ENCODE data around the gene SHLD1.

Gene SHLD1

GRCh38 chr20:5844063-5844681, 94.0 kb downstream of the SHLD1 start:
- H3K4me3 ChIP-seq (ENCODE audit: low read depth, low read length): no peak overlapping the region

DNA sequence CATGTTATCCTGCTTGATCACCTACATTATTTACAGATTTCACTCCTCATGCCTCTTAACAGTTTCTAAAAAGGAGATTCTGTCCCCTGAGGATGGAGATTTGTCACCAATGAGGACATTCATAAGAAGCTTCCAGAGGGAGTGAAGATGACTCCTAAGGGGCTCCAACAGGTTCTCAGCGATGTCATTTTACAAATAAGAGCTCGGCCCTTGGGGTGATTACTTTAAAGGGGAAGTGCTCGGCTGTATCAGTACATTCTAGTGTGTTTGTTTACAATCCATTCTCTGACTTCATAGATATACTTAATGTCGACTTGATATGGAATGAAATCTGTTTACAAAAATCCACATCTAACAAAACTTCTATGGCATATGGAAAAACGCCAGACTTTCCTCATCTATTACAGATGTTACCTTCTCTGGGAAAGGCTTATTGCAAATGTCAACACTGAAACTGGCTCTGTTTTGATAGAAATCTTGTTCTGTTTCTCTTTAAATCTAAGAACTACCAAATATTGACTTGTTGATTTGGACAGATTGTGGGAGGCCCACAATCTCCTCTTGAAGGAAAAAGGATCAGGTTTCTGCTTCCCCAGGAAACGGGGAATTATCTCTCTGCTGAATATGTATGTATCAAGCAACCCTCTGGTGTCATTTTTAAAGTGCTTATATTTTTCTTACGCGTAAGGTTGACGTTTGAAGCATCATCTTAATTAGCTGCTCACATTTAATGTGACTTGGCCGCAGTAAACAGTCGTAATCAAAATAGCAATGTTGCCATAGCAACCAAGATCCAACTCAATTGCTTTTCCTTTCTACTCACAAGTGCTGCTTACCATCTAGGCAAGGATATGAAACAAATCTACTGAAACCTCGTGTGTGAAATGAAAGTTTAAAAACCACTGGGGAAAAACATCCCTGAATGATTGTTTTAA, 95.7 kb downstream of the SHLD1 start:
- H3K4me3 ChIP-seq (ENCODE audit: low read depth, low read length): no peak overlapping the region

- H3K4me3 ChIP-seq (ENCODE audit: low read depth, low read length): no peak overlapping the region
These were observed 98.7 kb downstream of the SHLD1 start for GRCh38 chr20:5848711-5849505.

- no peak overlapping the region for H3K4me3 ChIP-seq (ENCODE audit: low read depth, low read length)
These were observed 105.7 kb downstream of the SHLD1 start for GRCh38 chr20:5855939-5856338.

DNA sequence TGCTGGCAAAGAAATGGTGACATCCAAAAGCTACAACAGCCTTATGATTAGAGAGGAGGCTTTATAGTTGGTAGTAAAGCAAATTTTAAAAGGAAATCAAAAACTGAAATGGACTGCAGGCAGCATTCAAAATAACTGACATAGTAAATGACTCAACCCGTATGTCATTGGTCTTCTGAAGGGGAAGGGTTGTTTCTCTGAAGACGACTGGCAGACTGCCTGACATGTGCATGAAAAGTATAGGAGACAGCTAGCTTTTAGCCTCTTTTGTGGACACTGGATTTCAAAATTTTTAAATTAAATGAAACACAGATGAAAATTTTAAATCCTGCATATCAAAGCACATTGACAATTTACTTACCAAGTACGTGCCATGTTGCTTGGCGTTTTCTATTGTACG, 109.4 kb downstream of the SHLD1 start:
- H3K4me3 ChIP-seq (ENCODE audit: low read depth, low read length): no peak overlapping the region

DNA sequence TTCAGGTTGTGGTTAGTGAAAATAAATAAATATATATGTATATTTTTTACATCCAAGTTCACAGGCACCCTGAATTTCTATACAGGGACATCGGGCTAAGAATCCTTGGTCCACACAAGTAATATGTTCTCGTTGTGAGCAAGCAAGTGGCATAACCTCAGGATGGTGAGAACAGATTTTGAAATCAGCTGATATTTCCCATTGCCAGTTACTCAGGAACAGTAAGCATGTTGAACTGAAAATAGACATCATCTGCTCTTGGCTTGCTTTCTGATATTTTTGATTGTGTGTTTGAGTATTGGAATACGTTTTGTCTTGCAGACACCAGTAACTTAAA, 112.5 kb downstream of the SHLD1 start:
- no peak overlapping the region for H3K4me3 ChIP-seq (ENCODE audit: low read depth, low read length)

DNA sequence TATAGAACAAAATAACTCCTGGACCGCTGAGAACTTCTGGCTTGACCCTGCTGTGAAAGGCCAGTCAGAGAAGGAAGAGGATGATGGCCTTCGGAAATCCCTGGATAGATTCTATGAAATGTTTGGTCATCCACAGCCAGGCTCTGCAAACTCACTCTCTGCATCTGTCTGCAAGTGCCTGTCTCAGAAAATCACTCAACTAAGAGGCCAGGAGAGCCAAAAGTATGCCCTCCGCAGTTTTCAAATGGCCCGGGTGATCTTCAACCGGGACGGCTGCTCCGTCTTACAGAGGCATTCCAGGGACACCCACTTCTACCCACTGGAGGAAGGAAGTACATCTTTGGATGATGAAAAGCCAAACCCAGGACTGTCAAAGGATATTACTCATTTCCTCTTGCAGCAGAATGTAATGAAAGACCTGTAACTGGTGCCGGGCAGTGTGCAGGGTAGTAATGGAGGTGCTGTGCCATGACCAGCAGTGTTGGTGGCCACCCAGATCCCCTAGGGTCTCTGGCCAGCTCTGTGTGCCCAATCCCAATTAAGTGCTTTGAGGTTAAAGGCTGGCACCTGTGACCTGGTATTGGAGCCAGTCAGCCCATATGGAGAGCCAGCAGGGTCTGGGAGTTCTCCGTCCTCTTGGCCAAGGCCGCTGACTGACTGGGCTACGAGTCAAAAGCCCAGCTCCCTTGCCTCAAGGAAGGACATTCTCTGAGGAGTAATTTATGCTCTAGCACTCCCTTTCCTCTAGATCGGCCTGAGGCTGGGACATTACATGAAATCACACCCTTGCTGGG, 113.0 kb downstream of the SHLD1 start:
- no peak overlapping the region for H3K4me3 ChIP-seq (ENCODE audit: low read depth, low read length)

DNA sequence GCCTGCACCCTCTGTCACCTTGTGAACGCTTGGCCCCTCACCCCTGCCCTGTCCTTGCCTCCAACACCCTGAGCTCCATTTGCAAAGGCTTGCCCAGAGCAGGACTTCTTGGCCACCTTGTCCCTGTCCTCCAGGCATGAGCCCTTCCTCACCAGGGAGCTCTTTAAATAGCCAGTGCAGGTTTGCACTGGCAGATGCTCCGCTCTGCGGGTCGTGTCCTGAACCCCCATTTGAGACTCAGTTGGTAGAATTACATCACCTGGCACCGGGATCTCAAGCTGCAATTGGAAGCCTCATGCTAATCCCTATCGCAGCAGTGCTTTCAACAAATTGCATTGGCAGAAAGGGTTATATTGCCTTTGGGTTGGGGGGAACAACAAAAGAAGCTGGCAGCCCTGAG, 114.2 kb downstream of the SHLD1 start:
- no peak overlapping the region for H3K4me3 ChIP-seq (ENCODE audit: low read depth, low read length)

DNA sequence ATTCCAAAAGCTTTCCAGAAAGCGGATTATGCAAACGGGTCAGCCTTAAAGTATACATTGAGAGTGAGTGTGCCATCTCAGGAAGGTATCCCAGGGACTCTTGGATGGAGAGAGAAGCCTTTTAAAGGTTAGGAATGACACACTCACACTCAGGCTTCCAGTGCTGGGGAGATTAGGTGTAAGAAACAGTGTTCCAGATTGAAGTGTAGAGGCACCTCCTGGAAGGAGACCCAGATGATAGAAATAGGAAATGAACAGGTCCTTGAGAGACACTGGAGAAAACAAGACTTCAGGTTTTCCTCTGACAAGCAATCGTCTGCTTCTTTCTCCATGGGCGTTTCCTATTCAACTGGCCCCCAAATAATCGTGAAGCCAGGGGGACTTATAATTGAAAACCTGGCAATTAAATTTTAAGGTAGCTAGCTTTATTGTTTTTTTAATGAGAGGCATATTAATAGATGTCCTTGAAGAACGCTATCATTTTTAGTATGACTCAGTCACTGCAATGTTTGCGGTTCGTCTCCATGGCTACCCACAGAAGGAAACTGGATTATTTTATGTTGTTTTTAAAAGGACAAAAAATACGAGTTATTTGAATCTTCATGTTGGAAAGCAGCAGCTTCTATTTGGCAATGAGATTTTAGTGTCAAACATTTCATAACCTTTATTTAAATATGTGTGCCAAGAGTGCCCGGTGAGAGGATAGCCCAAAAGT, 114.8 kb downstream of the SHLD1 start:
- H3K4me3 ChIP-seq (ENCODE audit: low read depth, low read length): no peak overlapping the region

DNA sequence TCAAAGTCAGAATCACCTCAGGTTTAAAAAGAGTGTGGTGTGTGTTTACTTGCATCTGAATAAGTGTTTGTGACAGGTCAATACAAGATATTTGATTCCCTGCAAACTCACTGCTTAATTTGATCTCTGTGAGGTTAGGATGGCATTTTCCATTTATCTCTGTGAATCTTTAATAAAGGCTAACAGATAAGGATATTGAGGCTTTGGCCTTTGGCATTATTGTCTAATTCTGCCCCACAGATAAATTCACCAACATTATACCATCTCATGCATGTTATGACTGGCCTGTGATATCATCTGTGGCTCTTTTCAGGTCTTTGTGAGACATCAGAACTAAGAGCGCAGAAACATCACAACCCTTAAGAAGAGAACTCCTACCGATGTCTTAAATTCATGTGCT, 115.4 kb downstream of the SHLD1 start:
- H3K4me3 ChIP-seq (ENCODE audit: low read depth, low read length): no peak overlapping the region

- no peak overlapping the region for H3K4me3 ChIP-seq (ENCODE audit: low read depth, low read length)
These were observed 120.4 kb downstream of the SHLD1 start for GRCh38 chr20:5870568-5870981.

DNA sequence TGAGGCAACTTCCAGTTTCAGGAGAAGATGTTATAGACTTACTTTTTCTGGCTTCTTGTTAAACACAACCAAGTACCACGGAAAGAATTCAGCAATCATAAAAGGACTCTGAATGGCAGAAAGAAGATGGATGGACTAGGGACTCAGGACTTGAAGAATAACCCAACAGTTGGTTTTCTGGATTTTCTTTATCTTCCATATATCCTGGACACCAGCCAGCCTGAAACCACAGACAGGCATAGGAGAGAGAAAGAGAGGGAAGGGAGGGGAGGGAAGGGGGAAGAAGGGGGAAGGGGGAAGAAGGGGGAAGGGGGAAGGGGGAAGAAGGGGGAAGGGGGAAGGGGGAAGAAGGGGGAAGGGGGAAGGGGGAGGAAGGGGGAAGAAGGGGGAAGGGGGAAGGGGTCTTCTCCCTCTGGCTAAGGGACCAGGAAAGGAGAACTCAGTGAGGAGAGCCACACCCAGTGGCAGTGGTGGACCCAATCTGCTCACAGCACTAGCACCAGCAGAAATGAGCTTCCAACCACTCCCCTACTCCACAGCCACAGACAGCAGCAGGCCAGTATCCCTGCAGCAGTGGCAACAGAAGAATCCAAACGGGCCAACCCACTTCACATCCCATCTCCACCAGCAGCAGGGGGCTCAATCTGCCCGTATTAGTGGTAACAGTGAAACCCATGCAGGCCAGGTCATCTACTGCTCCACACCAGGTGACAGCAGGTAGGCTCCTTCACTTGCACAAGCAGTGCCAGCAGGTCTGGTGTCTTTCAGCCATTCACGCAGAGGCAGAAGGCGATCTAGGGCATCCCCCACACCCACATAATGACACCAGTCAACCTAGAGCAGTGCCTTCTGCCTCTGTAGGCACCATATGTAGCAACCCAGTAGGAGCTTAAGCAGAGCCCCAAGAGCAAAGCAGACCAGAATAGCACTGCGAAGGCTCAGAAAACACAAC, 121.5 kb downstream of the SHLD1 start:
- H3K4me3 ChIP-seq (ENCODE audit: low read depth, low read length): no peak overlapping the region

DNA sequence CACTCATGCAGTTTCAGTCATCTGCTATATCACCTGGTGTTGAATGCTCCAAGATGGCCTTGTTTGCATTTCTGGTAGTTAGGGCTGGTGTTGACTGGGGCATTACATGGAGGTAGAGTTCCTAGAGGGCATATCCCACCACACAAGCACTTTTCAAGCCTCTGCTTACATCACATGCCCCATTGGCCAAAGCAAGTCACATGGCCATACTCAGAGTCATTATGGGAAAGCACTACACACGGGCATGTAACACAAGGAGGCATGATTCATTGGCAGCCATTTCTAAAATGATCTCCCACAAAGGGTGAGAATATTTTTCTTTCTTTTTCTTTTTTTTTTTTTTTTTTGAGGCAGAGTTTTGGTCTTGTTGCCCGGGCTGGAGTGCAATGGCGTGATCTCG, 126.9 kb downstream of the SHLD1 start:
- H3K4me3 ChIP-seq (ENCODE audit: low read depth, low read length): no peak overlapping the region

- H3K4me3 ChIP-seq (ENCODE audit: low read depth, low read length): no peak overlapping the region
These were observed 130.1 kb downstream of the SHLD1 start for GRCh38 chr20:5880326-5880725.

GRCh38 chr20:5881703-5882102, 131.5 kb downstream of the SHLD1 start:
- no peak overlapping the region for H3K4me3 ChIP-seq (ENCODE audit: low read depth, low read length)

GRCh38 chr20:5882166-5882565, 132.0 kb downstream of the SHLD1 start:
- no peak overlapping the region for H3K4me3 ChIP-seq (ENCODE audit: low read depth, low read length)

DNA sequence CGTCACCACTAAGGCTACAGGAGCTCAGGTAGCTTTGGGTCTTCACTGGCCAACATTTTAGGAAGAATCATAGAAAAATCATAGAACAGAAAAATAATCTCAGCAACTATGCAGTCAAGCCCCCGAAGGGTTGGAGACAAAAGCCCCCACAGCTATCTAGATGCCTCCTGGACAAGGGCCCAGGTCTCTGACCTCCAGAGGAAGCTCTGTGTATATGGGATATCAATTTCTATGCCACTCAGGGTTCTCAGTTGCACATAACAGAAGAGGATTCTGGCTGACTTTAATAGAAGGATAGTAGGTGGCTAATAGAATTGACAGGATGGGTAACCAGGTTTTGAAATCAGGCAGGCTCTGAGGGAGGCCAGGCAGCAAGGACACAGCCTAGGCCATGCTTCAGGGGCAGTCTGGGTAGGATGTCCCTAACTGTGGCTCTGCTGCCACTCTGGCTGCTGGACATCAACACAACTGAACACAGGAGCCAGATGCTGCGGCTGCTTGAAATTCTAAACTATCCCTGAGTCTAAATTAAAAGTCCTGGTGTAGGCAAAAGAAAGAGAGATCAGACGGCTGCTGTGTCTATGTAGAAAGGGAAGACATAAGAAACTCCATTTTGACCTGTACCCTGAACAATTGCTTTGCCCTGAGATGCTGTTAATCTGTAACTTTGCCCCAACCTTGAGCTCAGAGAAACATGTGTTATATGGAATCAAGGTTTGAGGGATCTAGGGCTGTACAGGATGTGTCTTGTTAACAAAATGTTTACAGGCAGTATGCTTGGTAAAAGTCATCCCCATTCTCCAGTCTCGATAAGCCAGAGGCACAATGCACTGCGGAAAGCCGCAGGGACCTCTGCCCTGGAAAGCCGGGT, 134.5 kb downstream of the SHLD1 start:
- H3K4me3 ChIP-seq (ENCODE audit: low read depth, low read length): no peak overlapping the region

GRCh38 chr20:5885866-5886265, 135.7 kb downstream of the SHLD1 start:
- no peak overlapping the region for H3K4me3 ChIP-seq (ENCODE audit: low read depth, low read length)

Measured in iPS-11a (cell line).